ENCODE measurements around the gene DHX32. TPM values are rescaled to one million over a fixed set of nuclear protein-coding genes. Genes with fewer than 3 reads are reported as not detected.

Gene DHX32
- total RNA-seq, 2 donors from 2014 or later = 25.2 to 35.6 TPM

DNA sequence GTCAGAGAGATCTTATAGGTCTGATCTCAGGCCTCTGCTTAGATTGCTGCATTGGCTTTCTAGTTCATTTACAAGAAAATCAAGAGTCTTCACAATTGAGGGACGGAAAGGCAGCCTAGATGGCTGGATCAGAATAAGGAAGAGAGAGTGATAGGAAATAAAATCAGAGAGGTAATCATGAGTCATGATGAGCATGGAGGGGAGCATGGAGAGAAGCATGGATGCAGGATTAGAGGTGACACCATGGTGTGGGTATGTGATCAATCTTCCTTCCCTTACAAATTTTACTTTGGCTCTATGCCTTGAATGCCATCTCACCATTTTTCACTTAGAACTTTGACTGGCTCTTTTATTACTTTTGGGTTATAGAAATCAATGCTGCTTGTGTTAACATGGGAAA lies 56.4 kb downstream of the DHX32 start:
- peaks cover 39% of the 10 kb centered on the region for H3K4me1 ChIP-seq
- intact Hi-C loops (cut with DNase I) = no loop called here
- TF ChIP-seq, protein P1, sequence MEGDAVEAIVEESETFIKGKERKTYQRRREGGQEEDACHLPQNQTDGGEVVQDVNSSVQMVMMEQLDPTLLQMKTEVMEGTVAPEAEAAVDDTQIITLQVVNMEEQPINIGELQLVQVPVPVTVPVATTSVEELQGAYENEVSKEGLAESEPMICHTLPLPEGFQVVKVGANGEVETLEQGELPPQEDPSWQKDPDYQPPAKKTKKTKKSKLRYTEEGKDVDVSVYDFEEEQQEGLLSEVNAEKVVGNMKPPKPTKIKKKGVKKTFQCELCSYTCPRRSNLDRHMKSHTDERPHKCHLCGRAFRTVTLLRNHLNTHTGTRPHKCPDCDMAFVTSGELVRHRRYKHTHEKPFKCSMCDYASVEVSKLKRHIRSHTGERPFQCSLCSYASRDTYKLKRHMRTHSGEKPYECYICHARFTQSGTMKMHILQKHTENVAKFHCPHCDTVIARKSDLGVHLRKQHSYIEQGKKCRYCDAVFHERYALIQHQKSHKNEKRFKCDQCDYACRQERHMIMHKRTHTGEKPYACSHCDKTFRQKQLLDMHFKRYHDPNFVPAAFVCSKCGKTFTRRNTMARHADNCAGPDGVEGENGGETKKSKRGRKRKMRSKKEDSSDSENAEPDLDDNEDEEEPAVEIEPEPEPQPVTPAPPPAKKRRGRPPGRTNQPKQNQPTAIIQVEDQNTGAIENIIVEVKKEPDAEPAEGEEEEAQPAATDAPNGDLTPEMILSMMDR (IDR thresholded peaks at IDR 0.05) = no peak
- no peak for TF ChIP-seq POLR2A (IDR thresholded peaks at IDR 0.05)

DNA sequence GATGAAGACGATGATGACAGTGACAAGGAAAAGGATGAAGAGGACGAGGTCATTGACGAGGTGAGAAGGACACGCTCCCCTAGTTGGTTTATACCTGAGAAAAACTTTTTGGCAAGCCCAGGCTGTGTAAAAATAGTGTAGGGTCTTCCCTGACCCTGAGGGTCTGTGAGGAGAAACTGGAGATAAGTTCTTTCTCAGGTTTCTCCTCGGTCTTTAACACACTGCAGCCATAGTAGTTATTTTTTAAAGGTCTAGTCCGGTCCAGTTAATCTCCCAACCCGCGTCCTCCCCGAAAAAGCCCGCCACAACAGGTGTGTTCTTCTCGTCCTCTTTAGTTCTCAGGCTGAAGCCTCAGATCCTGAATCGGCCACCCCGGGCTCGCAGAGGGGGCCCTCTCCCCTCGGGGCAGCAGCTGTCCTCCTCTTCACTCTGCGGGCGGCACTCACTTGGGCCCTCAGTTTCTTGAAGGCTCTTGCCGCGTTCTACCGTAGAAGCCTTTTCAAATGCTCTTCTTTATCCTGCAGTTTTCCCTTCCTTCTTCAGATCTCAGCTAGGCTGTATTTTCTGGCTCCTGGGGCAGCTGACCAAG lies 57.3 kb downstream of the DHX32 start:
- Histone ChIP-seq H3K27ac (peak overlapping the region; percentile 81 to 92 (median 88)), H3K4me1 (peaks cover 39% of the 10 kb centered on the region), H3K36me3 (replicated peaks in 1 of 2; ENCODE audit: insufficient read depth in 1 of 2, low read depth in 2 of 2) (peaks cover 0 to 4% of the 10 kb centered on the region in 2 donors), H3K27me3 (no peaks in the 10 kb centered on the region), H3K9me3 (no peaks in the 10 kb centered on the region), H3K4me3 (peak overlapping the region; percentile 40 to 99)
- ATAC-seq (no peak), DNase-seq (peak in 1 of 4 donors; percentile 13)
- 0 to 1% methylated on average over 20 of the region's 20 CpGs for WGBS, 2 donors
- intact Hi-C loops (cut with DNase I) = no loop called here
- no peak for TF ChIP-seq POLR2A (IDR thresholded peaks at IDR 0.05)
- TF ChIP-seq, protein P1 (IDR thresholded peaks at IDR 0.05) = no peak

More for the DNA sequence above, 56.4 kb downstream of the DHX32 start:
- no peaks in the 10 kb centered on the region for H3K27me3 ChIP-seq
- H3K27ac ChIP-seq = peak overlapping the region in 1 of 4 donors; percentile 14
- 35 to 58% methylated on average over 1 of the region's 1 CpG for WGBS, 2 donors
- no peak for DNase-seq
- no peak overlapping the region for H3K4me3 ChIP-seq
- peaks cover 0 to 6% of the 10 kb centered on the region in 2 donors for H3K36me3 ChIP-seq (replicated peaks in 1 of 2; ENCODE audit: insufficient read depth in 1 of 2, low read depth in 2 of 2)
- no peak for ATAC-seq
- no peaks in the 10 kb centered on the region for H3K9me3 ChIP-seq

DNA sequence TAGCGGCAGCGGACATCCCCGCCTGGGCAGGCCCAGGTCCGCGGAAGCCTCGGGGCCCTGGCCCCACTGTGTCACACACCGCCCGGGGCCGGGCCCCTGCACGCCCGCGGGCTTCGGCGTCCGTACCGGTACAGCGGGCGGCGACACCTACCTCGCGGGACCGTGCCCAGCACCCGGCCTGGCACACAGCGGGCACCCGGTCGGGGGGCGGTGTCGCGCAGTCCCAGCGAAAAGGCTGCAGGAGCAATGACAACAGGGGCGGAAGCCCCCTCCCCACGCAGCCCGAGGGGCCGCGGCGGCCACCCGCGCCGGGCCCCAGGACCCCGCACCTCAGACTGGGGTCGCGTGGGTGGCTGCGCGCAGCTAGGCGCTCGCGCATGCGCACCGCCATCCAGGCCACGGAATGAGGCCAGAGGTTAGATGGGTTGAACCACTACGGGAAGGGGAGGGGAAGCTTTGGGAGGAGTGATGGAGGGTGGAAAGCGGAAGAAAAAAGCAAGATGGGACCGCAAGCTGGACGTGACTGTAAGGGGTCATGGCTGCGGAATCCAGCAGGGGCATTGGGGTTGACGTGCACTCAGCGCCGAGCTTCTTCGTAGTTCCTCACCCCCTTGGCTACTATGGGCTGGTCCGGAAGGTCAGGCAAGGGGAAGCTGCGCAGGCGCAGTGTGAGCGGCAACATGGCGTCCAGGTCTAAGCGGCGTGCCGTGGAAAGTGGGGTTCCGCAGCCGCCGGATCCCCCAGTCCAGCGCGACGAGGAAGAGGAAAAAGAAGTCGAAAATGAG lies 58.0 kb downstream of the DHX32 start, which contains the start of the genes BCCIP and UROS:
TSS of gene BCCIP (plus strand) at position 669 of the 785 bp plus-strand sequence. CDS start at position 681, 12 bp downstream.
TSS of gene UROS (minus strand) at position 381 of the 785 bp plus-strand sequence. CDS start 6,759 bp downstream, outside the sequence.
- peak; percentile 92 to 95 (median 94) for DNase-seq
- no peaks in the 10 kb centered on the region for H3K27me3 ChIP-seq
- H3K4me1 ChIP-seq = peaks cover 39% of the 10 kb centered on the region
- H3K36me3 ChIP-seq (replicated peaks in 1 of 2; ENCODE audit: insufficient read depth in 1 of 2, low read depth in 2 of 2) = peaks cover 0 to 2% of the 10 kb centered on the region in 2 donors
- TF ChIP-seq POLR2A (IDR thresholded peaks at IDR 0.05) = peak in 2 of 3 donors; percentile 71 to 75
- TF ChIP-seq, protein P1 (IDR thresholded peaks at IDR 0.05) = no peak
- intact Hi-C loops (cut with DNase I) = no loop called here
- peak within 1 kb of the TSS; percentile 66 to 99 for H3K4me3 ChIP-seq
- H3K9me3 ChIP-seq = no peaks in the 10 kb centered on the region
- H3K27ac ChIP-seq = peak within 1 kb of the TSS; percentile 81 to 92 (median 88)
- peak; percentile 97 for ATAC-seq
- WGBS, 2 donors = 0% methylated on average over 25 to 70 of the region's 74 CpGs

DNA sequence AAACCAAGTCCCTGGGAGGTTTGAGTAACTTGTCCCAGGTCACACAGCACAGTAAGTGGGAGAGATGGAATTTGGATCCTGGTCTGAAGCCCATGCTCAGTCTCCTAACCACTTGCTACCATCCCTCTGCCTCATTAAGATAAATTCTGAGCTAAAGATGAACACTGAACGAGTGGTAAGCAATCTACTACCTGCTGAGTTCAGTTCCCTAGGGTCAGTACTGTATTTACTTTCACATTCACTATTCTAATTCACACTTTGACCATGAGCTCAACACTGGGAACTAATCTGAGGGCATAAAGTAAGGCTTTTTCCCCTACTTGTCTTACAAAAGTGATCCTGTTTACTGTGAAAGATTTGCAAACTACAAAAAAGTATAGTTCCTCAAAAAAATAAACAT lies 60.4 kb downstream of the DHX32 start:
- Histone ChIP-seq H3K4me1 (peaks cover 27% of the 10 kb centered on the region), H3K4me3 (no peak overlapping the region), H3K36me3 (replicated peaks in 1 of 2; ENCODE audit: insufficient read depth in 1 of 2, low read depth in 2 of 2) (no peaks in the 10 kb centered on the region), H3K9me3 (no peaks in the 10 kb centered on the region), H3K27ac (no peak overlapping the region), H3K27me3 (no peaks in the 10 kb centered on the region)
- ATAC-seq (no peak), DNase-seq (no peak)
- TF ChIP-seq, protein P1 (IDR thresholded peaks at IDR 0.05) = no peak
- no peak for TF ChIP-seq POLR2A (IDR thresholded peaks at IDR 0.05)
- intact Hi-C loops (cut with DNase I) = no loop called here
- 38 to 53% methylated on average over 1 of the region's 1 CpG for WGBS, 2 donors
